D721Med (cell line): Measurements from ENCODE around the gene ABHD18.
A peak's percentile ranks its signal among the peaks of the same experiment; 100 is the strongest.
"Not testable (repeated sequence)": the region's sequence is repeated elsewhere in the genome, so short reads cannot be mapped to it uniquely, and the experiment has no call there.

Experiments used
- DNase-seq: peaks from one replicate; pipeline ENCODE4 v3.0.0; 2011; ENCODE audit warnings: low spot score; ENCODE audit not compliant: insufficient read length
- FAIRE-seq: peaks from 2 replicates; lab custom pipeline; 2011; peaks lifted over from hg19 to GRCh38; lab: Jason Lieb, UNC
- CTCF ChIP-seq: IDR thresholded peaks from 2 replicates; pipeline ENCODE4 v1.5.1; 2012; ENCODE audit warnings: mild to moderate bottlenecking, control low read depth; ENCODE audit not compliant: insufficient read depth; ENCODE audit errors: missing control alignments

Gene ABHD18

GRCh38 chr4:128051229-128051628 lies 86.0 kb downstream of the ABHD18 start:
- TF ChIP-seq CTCF = peak; percentile 12

GRCh38 chr4:128054907-128055306 lies 89.7 kb downstream of the ABHD18 start:
- not testable (repeated sequence) for DNase-seq, FAIRE-seq

More at GRCh38 chr4:128051229-128051628, 86.0 kb downstream of the ABHD18 start:
- not testable (repeated sequence) for DNase-seq, FAIRE-seq

GRCh38 chr4:128055441-128056206 lies 90.4 kb downstream of the ABHD18 start:
- not testable (repeated sequence) for FAIRE-seq

GRCh38 chr4:128056396-128056795 lies 91.2 kb downstream of the ABHD18 start:
- no peak for FAIRE-seq
- no peak for DNase-seq
- no peak for TF ChIP-seq CTCF

More at GRCh38 chr4:128055441-128056206, 90.4 kb downstream of the ABHD18 start:
- DNase-seq = not testable (repeated sequence)

GRCh38 chr4:128060121-128060698 lies 95.0 kb downstream of the ABHD18 start:
- no peak for FAIRE-seq
- no peak for TF ChIP-seq CTCF
- DNase-seq = no peak

- no peak for FAIRE-seq
Measured at GRCh38 chr4:128060699-128061565, 95.7 kb downstream of the ABHD18 start, which contains the start of gene LARP1B. Gene LARP1B, plus strand, starts transcription at chr4:128061312. Its CDS starts 13,640 bp downstream, at chr4:128074952.

More at GRCh38 chr4:128060699-128061565, 95.7 kb downstream of the ABHD18 start, which contains the start of gene LARP1B:
- DNase-seq = peak; percentile 85
- TF ChIP-seq CTCF = no peak
